Measurements from ENCODE around the gene LRP2.
"Not testable (repeated sequence)": the region's sequence is repeated elsewhere in the genome, so short reads cannot be mapped to it uniquely, and the experiment has no call there.

The LRP2 gene

GRCh38 chr2:169173876-169174275 is 188.5 kb downstream of the LRP2 start:
- ATAC-seq = no peak

GRCh38 chr2:169172914-169173313 is 189.4 kb downstream of the LRP2 start:
- no peak for DNase-seq
- ATAC-seq = no peak

More at GRCh38 chr2:169173876-169174275, 188.5 kb downstream of the LRP2 start:
- DNase-seq = no peak

DNA sequence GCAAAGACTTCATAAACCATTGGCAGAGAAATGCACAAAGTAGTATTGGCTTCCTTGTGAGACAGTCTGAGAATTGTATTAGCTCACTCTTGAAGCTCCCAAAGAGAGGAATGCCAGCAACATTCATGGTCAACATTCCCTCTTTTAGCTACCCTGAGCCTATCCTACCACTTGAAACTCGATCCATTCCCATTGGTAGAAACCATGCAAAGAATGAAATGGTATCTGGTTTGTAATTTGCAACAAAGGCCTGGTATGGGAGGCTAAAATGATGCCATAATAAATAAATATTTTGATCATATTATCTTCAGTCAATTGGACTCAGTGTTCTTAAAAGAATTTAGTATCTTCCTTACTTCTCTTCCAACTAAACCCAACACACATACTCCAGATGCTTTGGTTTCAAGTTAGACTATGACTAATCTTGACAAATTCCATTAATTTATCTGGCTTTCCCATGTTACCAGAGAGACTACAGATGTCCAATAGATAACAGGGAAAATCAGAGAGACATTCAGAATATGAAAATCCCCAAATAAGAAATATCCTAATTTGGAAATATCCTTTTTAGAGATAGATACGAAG is 190.1 kb downstream of the LRP2 start:
- DNase-seq (no peak), ATAC-seq (no peak)

DNA sequence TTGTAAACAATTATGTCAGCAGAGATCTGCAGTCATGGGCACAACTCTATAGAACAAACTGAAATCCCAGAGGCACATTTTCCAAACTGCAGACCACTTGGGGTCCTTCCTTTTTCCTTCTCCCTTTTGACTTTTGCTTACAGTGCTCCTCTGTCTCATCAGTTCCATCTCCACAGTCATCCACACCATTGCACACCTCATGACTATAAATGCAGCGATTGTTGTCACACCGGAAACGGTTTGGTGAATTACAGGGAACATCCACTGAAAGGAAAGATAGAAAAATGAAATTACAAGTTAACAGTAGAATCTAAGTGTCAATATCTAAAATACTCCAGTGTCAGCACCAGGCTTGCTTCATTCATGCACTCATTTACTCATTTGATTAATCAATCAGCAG is 196.5 kb downstream of the LRP2 start:
- no peak for ATAC-seq
- no peak for DNase-seq

DNA sequence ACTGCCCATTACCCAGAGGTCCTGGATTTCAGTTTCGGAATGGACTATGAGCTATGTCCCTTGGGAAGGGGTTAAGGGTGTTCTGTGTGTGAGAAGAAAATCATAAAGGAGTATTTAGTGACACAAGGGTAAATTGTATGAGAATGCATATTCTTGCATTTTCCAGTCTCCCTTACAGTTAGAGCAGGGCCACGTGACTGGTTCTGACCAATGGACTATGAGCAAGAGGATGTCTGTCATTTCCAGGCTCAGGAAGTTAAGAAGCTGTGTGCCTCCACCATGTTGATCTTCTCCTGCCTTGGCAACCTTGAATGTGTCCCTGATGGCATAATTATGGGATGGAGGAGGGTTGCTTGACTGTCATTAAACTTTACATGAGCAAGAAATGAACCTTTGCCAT is 198.0 kb downstream of the LRP2 start:
- no peak for DNase-seq
- no peak for ATAC-seq

GRCh38 chr2:169162613-169163012 is 199.7 kb downstream of the LRP2 start:
- no peak for ATAC-seq
- DNase-seq = no peak

DNA sequence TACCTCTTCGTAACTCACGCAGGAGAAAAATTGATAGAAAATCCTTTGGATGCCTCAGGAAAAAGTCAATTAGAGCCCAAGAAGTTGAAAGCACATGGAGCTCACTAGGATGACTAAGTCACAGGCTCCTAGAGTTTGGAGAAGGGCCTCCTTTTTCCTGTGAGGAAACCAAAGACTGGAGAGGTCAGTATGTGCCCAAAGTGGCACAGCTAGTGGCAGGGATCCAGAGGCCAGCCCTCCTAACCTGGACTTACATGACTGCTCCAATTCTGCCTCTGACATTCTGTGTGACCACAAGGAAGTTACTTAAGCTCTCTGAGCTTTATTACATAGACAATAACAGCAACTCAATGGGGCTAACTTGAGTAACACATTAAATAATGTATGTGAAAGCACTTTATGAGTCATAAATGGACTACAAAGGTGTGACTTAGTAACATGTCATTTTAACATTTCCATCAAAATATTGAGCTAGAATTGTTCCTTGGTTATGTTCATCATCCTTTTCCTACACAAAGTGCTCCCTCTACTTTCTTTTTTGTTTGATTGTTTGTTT is 201.3 kb downstream of the LRP2 start:
- ATAC-seq (no peak), DNase-seq (no peak)

DNA sequence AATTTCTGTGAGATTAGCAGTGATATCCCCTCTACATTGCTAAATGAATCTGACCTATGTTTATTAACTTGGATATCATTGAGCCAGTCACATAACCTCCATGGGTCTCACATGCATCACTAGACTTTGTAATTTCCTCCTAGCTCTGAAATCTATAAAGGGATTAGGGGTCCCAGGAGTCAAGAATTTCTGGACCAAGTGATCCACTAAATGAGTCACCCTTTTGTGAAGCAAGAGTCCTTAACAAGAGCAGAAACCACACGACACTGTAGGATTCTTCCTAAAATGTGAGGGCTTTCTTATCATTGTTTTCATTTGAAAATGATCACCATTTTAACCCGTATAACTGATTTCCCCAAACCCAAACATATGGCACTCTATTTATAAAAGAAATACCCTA is 202.6 kb downstream of the LRP2 start:
- DNase-seq (no peak), ATAC-seq (no peak)

DNA sequence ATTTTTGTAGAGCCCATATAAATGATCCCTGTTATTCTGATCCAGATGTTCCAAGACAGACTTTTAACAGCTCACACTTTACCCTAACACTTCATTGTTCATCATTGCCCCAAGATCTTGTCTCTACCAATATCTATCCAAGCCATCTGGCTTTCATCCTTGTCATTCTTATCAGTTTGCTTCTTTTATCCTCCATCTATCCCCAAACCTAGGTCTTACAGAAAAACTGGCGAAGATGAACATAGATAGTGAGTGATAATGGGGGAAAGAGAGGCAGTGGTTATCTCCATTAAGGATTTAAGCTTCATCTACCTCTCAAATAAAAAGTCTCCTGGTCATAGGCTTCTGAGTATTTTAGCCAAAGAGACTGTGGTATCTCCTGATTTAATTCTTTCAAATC is 203.5 kb downstream of the LRP2 start:
- DNase-seq = no peak
- ATAC-seq = no peak

GRCh38 chr2:169146220-169146619 is 216.1 kb downstream of the LRP2 start:
- ATAC-seq = no peak
- DNase-seq = no peak

DNA sequence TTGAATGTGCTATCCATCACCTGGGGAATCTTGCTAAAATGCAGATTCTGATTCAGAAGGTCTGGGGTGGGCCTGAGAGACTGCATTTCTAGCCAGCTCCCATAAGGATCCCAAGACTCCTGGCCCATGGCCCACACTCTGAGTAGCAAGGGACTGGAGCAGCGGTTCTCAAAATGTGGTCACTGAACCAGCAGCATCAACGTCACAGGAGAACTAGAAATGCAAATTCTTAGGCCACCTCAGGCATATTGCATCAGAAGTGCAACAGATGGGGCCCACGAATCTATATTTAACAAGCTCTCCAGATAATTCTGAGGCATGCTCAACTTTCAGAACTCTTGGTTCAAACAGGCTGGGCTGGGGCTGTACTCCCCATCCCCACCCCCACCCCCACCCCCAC is 218.3 kb downstream of the LRP2 start:
- ATAC-seq = no peak
- DNase-seq = no peak

DNA sequence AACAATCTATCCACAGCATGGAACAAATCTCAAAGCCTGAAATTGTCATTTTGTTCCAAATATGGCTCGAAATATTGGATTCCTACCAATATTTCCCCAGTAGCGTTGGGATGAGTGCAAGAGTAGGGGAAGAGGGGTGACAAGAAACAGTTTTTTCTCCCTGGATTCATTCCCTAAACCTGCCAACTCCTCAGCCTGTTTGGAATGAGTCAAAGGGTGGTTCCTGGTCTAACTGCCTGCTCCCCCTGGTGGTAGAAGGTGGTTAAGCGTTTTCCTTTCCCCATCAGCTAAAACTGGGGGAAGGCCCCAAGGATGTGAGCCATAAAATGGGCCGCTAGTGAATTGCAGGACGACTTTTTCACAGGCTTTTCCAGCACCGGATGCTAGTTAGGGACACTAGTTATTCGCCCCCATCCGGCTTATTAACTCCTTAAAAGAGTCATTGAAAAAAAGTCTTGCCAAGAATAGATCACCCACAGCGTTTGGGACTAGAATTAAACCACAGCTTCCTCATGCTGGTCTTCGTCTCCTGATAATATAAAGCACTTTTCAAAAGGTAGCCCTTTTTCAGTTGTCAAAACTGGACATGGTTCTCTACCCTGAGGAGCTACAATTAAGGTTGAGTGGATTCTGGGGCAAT is 220.5 kb downstream of the LRP2 start:
- DNase-seq (peak; percentile 73), ATAC-seq (peak; percentile 45)

GRCh38 chr2:169139993-169140767 is 222.2 kb downstream of the LRP2 start:
- no peak for DNase-seq
- ATAC-seq = no peak

GRCh38 chr2:169139145-169139544 is 223.2 kb downstream of the LRP2 start:
- ATAC-seq (no peak), DNase-seq (no peak)

DNA sequence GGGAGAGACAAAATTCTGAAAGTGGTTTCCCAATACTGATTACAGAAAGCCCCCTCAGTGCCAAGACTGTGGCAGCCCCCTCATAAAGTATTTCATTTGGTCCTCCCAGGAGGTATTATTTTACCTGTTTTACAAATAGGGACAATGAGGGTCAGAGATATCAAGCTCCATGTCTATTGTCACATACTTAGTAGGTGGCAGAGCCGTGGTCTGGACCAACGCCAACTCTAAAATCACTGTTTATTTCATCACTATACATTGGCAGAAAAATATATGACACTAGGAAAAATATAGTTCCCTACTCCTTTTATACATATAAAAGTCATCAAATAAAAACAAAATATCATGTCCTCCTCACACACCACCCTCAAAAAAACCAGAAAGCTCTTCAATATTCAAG is 224.4 kb downstream of the LRP2 start:
- DNase-seq (no peak), ATAC-seq (no peak)

- no peak for ATAC-seq
- no peak for DNase-seq
Observed at GRCh38 chr2:169136885-169137534, 225.3 kb downstream of the LRP2 start.

- not testable (repeated sequence) for ATAC-seq, DNase-seq
Observed at GRCh38 chr2:169136428-169136827, 225.9 kb downstream of the LRP2 start.

DNA sequence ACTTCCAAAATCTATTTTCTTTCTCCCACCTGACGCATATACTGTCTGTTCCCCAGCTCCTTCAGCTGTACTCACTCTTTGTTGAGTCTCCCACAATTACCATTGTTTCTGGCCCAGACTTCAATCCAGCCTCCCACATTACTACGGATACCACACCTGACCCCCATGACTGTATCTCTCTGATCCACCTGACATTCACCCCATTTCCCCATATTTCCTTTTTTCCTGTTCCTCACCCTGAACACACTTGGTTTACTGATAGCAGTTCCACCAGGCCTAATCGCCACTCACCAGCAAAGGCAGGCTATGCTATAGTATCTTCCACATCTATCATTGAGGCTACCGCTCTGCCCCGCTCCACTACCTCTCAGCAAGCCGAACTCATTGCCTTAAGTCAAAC is 228.1 kb downstream of the LRP2 start:
- not testable (repeated sequence) for ATAC-seq, DNase-seq

GRCh38 chr2:169131587-169132512 is 230.5 kb downstream of the LRP2 start:
- ATAC-seq (peak; percentile 82), DNase-seq (no peak)

GRCh38 chr2:169129703-169130243 is 232.6 kb downstream of the LRP2 start:
- DNase-seq (no peak), ATAC-seq (no peak)

- no peak for ATAC-seq
- no peak for DNase-seq
Observed at GRCh38 chr2:169119851-169120250, 242.5 kb downstream of the LRP2 start.
